Measurements from ENCODE around the gene SPAG5.

Gene SPAG5

DNA sequence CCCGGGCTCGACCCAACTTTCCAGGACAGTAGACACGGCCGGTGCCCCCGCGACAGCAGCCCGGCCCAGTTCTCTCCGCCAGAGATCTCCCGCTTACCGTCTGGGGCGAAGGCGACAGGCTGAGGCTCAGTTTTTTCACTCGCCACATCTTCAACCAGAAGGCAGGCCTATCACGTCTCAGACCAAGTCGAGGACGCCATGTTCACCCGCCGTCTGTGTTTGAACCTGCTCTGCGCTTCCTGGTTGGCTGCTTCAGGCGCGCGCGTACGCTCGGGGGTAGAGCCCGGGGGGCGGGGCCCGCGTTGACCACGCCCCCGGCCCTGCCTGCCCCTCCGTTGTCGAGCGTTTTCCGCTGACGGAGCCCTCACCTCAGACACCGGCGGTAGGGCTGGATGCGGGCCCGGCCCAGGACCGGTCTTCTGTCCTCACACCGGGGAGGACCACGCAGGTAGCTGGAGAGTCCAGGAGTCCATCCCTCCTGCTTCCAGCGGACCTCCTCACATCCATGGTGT lies at the start of gene SPAG5:
Gene SPAG5, minus strand, starts transcription at position 227 of the 512 bp plus-strand sequence. Its CDS starts 79 bp downstream, at position 148.
- Histone ChIP-seq H3K27ac (ENCODE audit: low read length) (peak within 1 kb of the TSS; percentile 91), H3K4me1 (ENCODE audit: low read length) (peaks cover 9% of the 10 kb centered on the region; the same call in 1 of the 2 replicates), H3K27me3 (replicated peaks; ENCODE audit: insufficient read depth, low read length) (no peaks in the 10 kb centered on the region), H3K9me2 (replicated peaks; ENCODE audit: insufficient read depth, low read length) (no peaks in the 10 kb centered on the region), H3K36me3 (replicated peaks; ENCODE audit: insufficient read depth, low read length) (no peaks in the 10 kb centered on the region; the same call in 1 of the 2 replicates), H3K4me2 (ENCODE audit: low read depth, low read length) (peak within 1 kb of the TSS; percentile 77), H3K9me3 (replicated peaks; ENCODE audit: insufficient read depth, low read length) (no peaks in the 10 kb centered on the region), H4K20me1 (ENCODE audit: insufficient read depth, low read length) (no peaks in the 10 kb centered on the region), H3K4me3 (ENCODE audit: low read length) (peak within 1 kb of the TSS; percentile 77), H2AFZ (ENCODE audit: low read length) (peak within 1 kb of the TSS; percentile 69), H3F3A (ENCODE audit: insufficient read depth, low read length) (peaks cover 16% of the 10 kb centered on the region), H3K9ac (ENCODE audit: low read length) (peak within 1 kb of the TSS; percentile 82), H3K79me2 (ENCODE audit: low read length) (peaks cover 42% of the 10 kb centered on the region)
- TF ChIP-seq EZH2 (optimal IDR thresholded peaks at IDR 0.05; ENCODE audit: low read depth, low read length) (no peak), CTCF (IDR thresholded peaks at IDR 0.05; ENCODE audit: low read length) (no peak), EZH2phosphoT487 (IDR thresholded peaks at IDR 0.05; ENCODE audit: low read length) (no peak)
- peak; percentile 96 for DNase-seq

DNA sequence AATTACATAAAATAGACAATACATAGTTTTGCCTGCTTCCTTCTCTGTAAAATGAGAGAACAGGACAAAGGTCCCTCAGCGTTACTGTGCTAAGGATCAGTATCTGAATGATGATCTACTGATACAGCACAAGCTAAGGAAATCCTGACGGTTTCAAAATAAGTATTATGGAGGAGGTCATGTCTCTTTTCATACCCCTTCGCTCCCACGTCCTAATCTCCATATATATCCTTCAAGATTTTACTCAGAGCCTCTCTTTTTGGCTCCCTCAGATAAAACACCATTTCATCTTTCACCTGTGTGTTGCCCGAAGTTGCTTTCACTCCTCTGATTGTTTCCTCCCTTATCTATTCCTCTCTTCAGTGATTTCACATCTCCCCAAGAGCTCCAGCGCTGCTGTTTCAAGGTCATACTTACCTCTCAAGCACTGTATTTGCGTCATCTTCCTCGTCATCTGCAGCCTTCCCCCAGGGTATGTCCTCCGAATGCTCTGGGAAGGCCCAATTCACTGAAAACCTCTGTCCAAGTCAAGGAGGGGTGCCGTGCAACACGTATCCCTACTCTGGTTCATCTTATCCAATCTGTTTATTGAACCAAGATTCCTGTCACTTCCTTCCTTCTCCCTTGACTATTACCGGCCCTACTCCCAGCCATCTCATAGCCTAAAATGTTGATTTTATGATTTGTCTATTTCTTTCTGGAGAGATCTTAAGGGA lies 47.4 kb upstream of the SPAG5 start:
- DNase-seq, result no peak
- H3K4me3 ChIP-seq (ENCODE audit: low read length), result peak overlapping the region; percentile 10; the same call in 1 of the 2 replicates
- peak overlapping the region; percentile 27; the same call in 1 of the 2 replicates for H3K9ac ChIP-seq (ENCODE audit: low read length)
- peak overlapping the region; percentile 37; the same call in 1 of the 2 replicates for H3K27ac ChIP-seq (ENCODE audit: low read length)
- TF ChIP-seq EZH2 (optimal IDR thresholded peaks at IDR 0.05; ENCODE audit: low read depth, low read length) (no peak), EZH2phosphoT487 (IDR thresholded peaks at IDR 0.05; ENCODE audit: low read length) (no peak), CTCF (IDR thresholded peaks at IDR 0.05; ENCODE audit: low read length) (no peak)
- peaks cover 38% of the 10 kb centered on the region for H3K79me2 ChIP-seq (ENCODE audit: low read length)
- peak overlapping the region; percentile 71 for H2AFZ ChIP-seq (ENCODE audit: low read length)
- no peaks in the 10 kb centered on the region for H3K27me3 ChIP-seq (replicated peaks; ENCODE audit: insufficient read depth, low read length)
- H4K20me1 ChIP-seq (ENCODE audit: insufficient read depth, low read length), result 0 out of 2 replicates have a peak, but pooled peaks cover 4% of the 10 kb centered on the region
- H3K9me3 ChIP-seq (replicated peaks; ENCODE audit: insufficient read depth, low read length), result no peaks in the 10 kb centered on the region
- no peaks in the 10 kb centered on the region for H3K9me2 ChIP-seq (replicated peaks; ENCODE audit: insufficient read depth, low read length)
- peaks cover 12% of the 10 kb centered on the region for H3F3A ChIP-seq (ENCODE audit: insufficient read depth, low read length)
- H3K36me3 ChIP-seq (replicated peaks; ENCODE audit: insufficient read depth, low read length), result peaks cover 17% of the 10 kb centered on the region
- peaks cover 20% of the 10 kb centered on the region for H3K4me1 ChIP-seq (ENCODE audit: low read length)
- H3K4me2 ChIP-seq (ENCODE audit: low read depth, low read length), result peak overlapping the region; percentile 87

GRCh38 chr17:28645576-28645939 lies 46.7 kb upstream of the SPAG5 start:
- DNase-seq, result no peak
- Histone ChIP-seq H3F3A (ENCODE audit: insufficient read depth, low read length) (peaks cover 12% of the 10 kb centered on the region), H3K36me3 (replicated peaks; ENCODE audit: insufficient read depth, low read length) (peaks cover 17% of the 10 kb centered on the region), H2AFZ (ENCODE audit: low read length) (peak overlapping the region; percentile 54), H3K4me1 (ENCODE audit: low read length) (peaks cover 20% of the 10 kb centered on the region), H3K27ac (ENCODE audit: low read length) (peak overlapping the region; percentile 37; the same call in 1 of the 2 replicates), H3K9me2 (replicated peaks; ENCODE audit: insufficient read depth, low read length) (no peaks in the 10 kb centered on the region), H3K9ac (ENCODE audit: low read length) (peak overlapping the region; percentile 75), H3K4me3 (ENCODE audit: low read length) (peak overlapping the region; percentile 75), H3K9me3 (replicated peaks; ENCODE audit: insufficient read depth, low read length) (no peaks in the 10 kb centered on the region), H4K20me1 (ENCODE audit: insufficient read depth, low read length) (0 out of 2 replicates have a peak, but pooled peaks cover 4% of the 10 kb centered on the region), H3K27me3 (replicated peaks; ENCODE audit: insufficient read depth, low read length) (no peaks in the 10 kb centered on the region), H3K4me2 (ENCODE audit: low read depth, low read length) (peak overlapping the region; percentile 87), H3K79me2 (ENCODE audit: low read length) (peaks cover 44% of the 10 kb centered on the region)
- no peak for TF ChIP-seq CTCF (IDR thresholded peaks at IDR 0.05; ENCODE audit: low read length)
- TF ChIP-seq EZH2phosphoT487 (IDR thresholded peaks at IDR 0.05; ENCODE audit: low read length), result no peak
- no peak for TF ChIP-seq EZH2 (optimal IDR thresholded peaks at IDR 0.05; ENCODE audit: low read depth, low read length)
